ENCODE results near the gene PFKL. TPM values are rescaled to one million over a fixed set of nuclear protein-coding genes. Genes with fewer than 3 reads are reported as not detected.

The PFKL gene
- total RNA-seq, 3 donors from 2014 or later (not counting 1 experiment from before 2014, with no cell fraction given), result 89.7 to 91.3 (median 89.9) TPM

- Histone ChIP-seq H3K36me3 (ENCODE audit: control insufficient read depth, insufficient read depth, low read length) (peaks cover 37% of the 10 kb centered on the region), H3K27ac (ENCODE audit: low read length) (no peak overlapping the region), H3K4me3 (ENCODE audit: low read length) (no peak overlapping the region), H3K4me1 (ENCODE audit: control insufficient read depth, insufficient read depth, low read length) (no peaks in the 10 kb centered on the region), H3K9me3 (ENCODE audit: control insufficient read depth, insufficient read depth, low read length) (no peaks in the 10 kb centered on the region), H3K27me3 (ENCODE audit: control insufficient read depth, insufficient read depth, low read length) (no peaks in the 10 kb centered on the region)
- no peaks in the 10 kb centered on the region for H3K9me3 Mint-ChIP-seq
- ATAC-seq, result no peak
- no peaks in the 10 kb centered on the region for H3K27me3 Mint-ChIP-seq (ENCODE audit: low read depth in 2 of 2)
- no peak for DNase-seq
- H3K4me3 Mint-ChIP-seq, result no peak overlapping the region
- 97% methylated on average over 11 of the region's 11 CpGs for WGBS (ENCODE audit: insufficient coverage)
- intact Hi-C loops (cut with micrococcal nuclease), result no loop called here
- H3K36me3 Mint-ChIP-seq, result no peaks in the 10 kb centered on the region
- no peak for TF ChIP-seq CTCF (IDR thresholded peaks at IDR 0.05)
- no peaks in the 10 kb centered on the region for H3K4me1 Mint-ChIP-seq
- H3K27ac Mint-ChIP-seq, result no peak overlapping the region
Measured at GRCh38 chr21:44324854-44325107, 24.9 kb downstream of the PFKL start.

GRCh38 chr21:44325386-44326271 lies 25.8 kb downstream of the PFKL start:
- H3K9me3 Mint-ChIP-seq, result no peaks in the 10 kb centered on the region
- H3K4me3 Mint-ChIP-seq, result no peak overlapping the region
- H3K36me3 ChIP-seq (ENCODE audit: control insufficient read depth, insufficient read depth, low read length), result peaks cover 39% of the 10 kb centered on the region
- no peak overlapping the region for H3K27ac ChIP-seq (ENCODE audit: low read length)
- 95% methylated on average over 44 of the region's 44 CpGs for WGBS (ENCODE audit: insufficient coverage)
- no peaks in the 10 kb centered on the region for H3K9me3 ChIP-seq (ENCODE audit: control insufficient read depth, insufficient read depth, low read length)
- H3K27ac Mint-ChIP-seq, result no peak overlapping the region
- H3K4me1 Mint-ChIP-seq, result no peaks in the 10 kb centered on the region
- no peak overlapping the region for H3K4me3 ChIP-seq (ENCODE audit: low read length)
- no peaks in the 10 kb centered on the region for H3K27me3 Mint-ChIP-seq (ENCODE audit: low read depth in 2 of 2)
- intact Hi-C loops (cut with micrococcal nuclease), result no loop called here
- no peak for ATAC-seq
- no peaks in the 10 kb centered on the region for H3K36me3 Mint-ChIP-seq
- H3K4me1 ChIP-seq (ENCODE audit: control insufficient read depth, insufficient read depth, low read length), result no peaks in the 10 kb centered on the region
- DNase-seq, result no peak
- no peak for TF ChIP-seq CTCF (IDR thresholded peaks at IDR 0.05)
- no peaks in the 10 kb centered on the region for H3K27me3 ChIP-seq (ENCODE audit: control insufficient read depth, insufficient read depth, low read length)

GRCh38 chr21:44326272-44326647 lies 26.4 kb downstream of the PFKL start:
- WGBS (ENCODE audit: insufficient coverage), result 89% methylated on average over 13 of the region's 13 CpGs
- Histone ChIP-seq H3K9me3 (ENCODE audit: control insufficient read depth, insufficient read depth, low read length) (no peaks in the 10 kb centered on the region), H3K4me1 (ENCODE audit: control insufficient read depth, insufficient read depth, low read length) (no peaks in the 10 kb centered on the region), H3K27ac (ENCODE audit: low read length) (no peak overlapping the region), H3K27me3 (ENCODE audit: control insufficient read depth, insufficient read depth, low read length) (no peaks in the 10 kb centered on the region), H3K4me3 (ENCODE audit: low read length) (no peak overlapping the region), H3K36me3 (ENCODE audit: control insufficient read depth, insufficient read depth, low read length) (peaks cover 37% of the 10 kb centered on the region)
- ATAC-seq, result no peak
- no peak for DNase-seq
- Mint-ChIP-seq H3K4me1 (no peaks in the 10 kb centered on the region), H3K9me3 (no peaks in the 10 kb centered on the region), H3K27ac (no peak overlapping the region), H3K27me3 (ENCODE audit: low read depth in 2 of 2) (no peaks in the 10 kb centered on the region), H3K36me3 (no peaks in the 10 kb centered on the region), H3K4me3 (no peak overlapping the region)
- intact Hi-C loops (cut with micrococcal nuclease), result no loop called here
- no peak for TF ChIP-seq CTCF (IDR thresholded peaks at IDR 0.05)
